GM03348 (cell line): ENCODE measurements around the gene FOXQ1.
A peak's percentile ranks its signal among the peaks of the same experiment; 100 is the strongest.
"Not testable (repeated sequence)": the region's sequence is repeated elsewhere in the genome, so short reads cannot be mapped to it uniquely, and the experiment has no call there.

Experiments
- DNase-seq: peaks from one replicate; pipeline ENCODE4 v3.0.0; 2012; ENCODE audit warnings: low spot score

The FOXQ1 gene

GRCh38 chr6:1322696-1323219 is 10.9 kb downstream of the FOXQ1 start:
- DNase-seq = peak; percentile 48

- DNase-seq = no peak
Observed at GRCh38 chr6:1324936-1325335, 13.0 kb downstream of the FOXQ1 start.

- peak; percentile 76 for DNase-seq
Observed at GRCh38 chr6:1325461-1326309, 13.8 kb downstream of the FOXQ1 start.

GRCh38 chr6:1326535-1327121 is 14.7 kb downstream of the FOXQ1 start:
- DNase-seq = no peak

GRCh38 chr6:1327630-1328029 is 15.7 kb downstream of the FOXQ1 start:
- DNase-seq = no peak

GRCh38 chr6:1328129-1328800 is 16.4 kb downstream of the FOXQ1 start:
- DNase-seq = no peak

- DNase-seq = no peak
Observed at GRCh38 chr6:1329708-1330107, 17.8 kb downstream of the FOXQ1 start.

- DNase-seq = no peak
Observed at GRCh38 chr6:1334684-1335083, 22.8 kb downstream of the FOXQ1 start.

- peak; percentile 81 for DNase-seq
Observed at GRCh38 chr6:1335367-1336037, 23.6 kb downstream of the FOXQ1 start.

GRCh38 chr6:1336246-1336843 is 24.4 kb downstream of the FOXQ1 start:
- no peak for DNase-seq

- peak; percentile 35 for DNase-seq
Observed at GRCh38 chr6:1337791-1338190, 25.9 kb downstream of the FOXQ1 start.

- no peak for DNase-seq
Observed at GRCh38 chr6:1346101-1346500, 34.2 kb downstream of the FOXQ1 start.

GRCh38 chr6:1346558-1347091 is 34.7 kb downstream of the FOXQ1 start:
- DNase-seq = no peak

GRCh38 chr6:1347161-1347560 is 35.3 kb downstream of the FOXQ1 start:
- no peak for DNase-seq

GRCh38 chr6:1348675-1349074 is 36.8 kb downstream of the FOXQ1 start:
- DNase-seq = peak; percentile 35

- DNase-seq = no peak
Observed at GRCh38 chr6:1349655-1350054, 37.8 kb downstream of the FOXQ1 start.

GRCh38 chr6:1351381-1352008 is 39.6 kb downstream of the FOXQ1 start:
- DNase-seq = no peak

GRCh38 chr6:1355068-1355467 is 43.2 kb downstream of the FOXQ1 start:
- not testable (repeated sequence) for DNase-seq

GRCh38 chr6:1361717-1362116 is 49.8 kb downstream of the FOXQ1 start:
- DNase-seq = not testable (repeated sequence)

GRCh38 chr6:1362643-1363042 is 50.7 kb downstream of the FOXQ1 start:
- DNase-seq = no peak

GRCh38 chr6:1363298-1363697 is 51.4 kb downstream of the FOXQ1 start:
- DNase-seq = no peak
